Brain pericyte (primary cell): Measurements from ENCODE around the gene VSIG4.

Experiments
- DNase-seq: peaks from one replicate; pipeline ENCODE4 v3.0.0-alpha.2; 2012; ENCODE audit warnings: low read depth, low spot score

Gene VSIG4

GRCh38 chrX:66024092-66024467 lies 15.8 kb downstream of the VSIG4 start:
- DNase-seq, result no peak

- no peak for DNase-seq
Measured at GRCh38 chrX:66023385-66024091, 16.3 kb downstream of the VSIG4 start.

GRCh38 chrX:66022632-66023384 lies 17.1 kb downstream of the VSIG4 start:
- DNase-seq, result no peak

- DNase-seq, result no peak
Measured at GRCh38 chrX:66021765-66022631, 17.9 kb downstream of the VSIG4 start.

GRCh38 chrX:66021401-66021764 lies 18.5 kb downstream of the VSIG4 start:
- DNase-seq, result no peak

GRCh38 chrX:66020631-66021334 lies 19.1 kb downstream of the VSIG4 start:
- no peak for DNase-seq

- no peak for DNase-seq
Measured at GRCh38 chrX:66019974-66020373, 19.9 kb downstream of the VSIG4 start.

GRCh38 chrX:66019310-66019652 lies 20.6 kb downstream of the VSIG4 start:
- no peak for DNase-seq

- DNase-seq, result no peak
Measured at GRCh38 chrX:66018585-66019309, 21.1 kb downstream of the VSIG4 start.

- DNase-seq, result no peak
Measured at GRCh38 chrX:66017659-66018170, 22.2 kb downstream of the VSIG4 start.

- no peak for DNase-seq
Measured at GRCh38 chrX:66016905-66017658, 22.8 kb downstream of the VSIG4 start.

GRCh38 chrX:66015900-66016689 lies 23.8 kb downstream of the VSIG4 start:
- DNase-seq, result no peak

GRCh38 chrX:66015152-66015831 lies 24.6 kb downstream of the VSIG4 start:
- no peak for DNase-seq

GRCh38 chrX:66014556-66014955 lies 25.3 kb downstream of the VSIG4 start:
- no peak for DNase-seq

GRCh38 chrX:66014084-66014483 lies 25.8 kb downstream of the VSIG4 start:
- no peak for DNase-seq

GRCh38 chrX:66013194-66013816 lies 26.6 kb downstream of the VSIG4 start:
- no peak for DNase-seq

- DNase-seq, result no peak
Measured at GRCh38 chrX:66012094-66012534, 27.8 kb downstream of the VSIG4 start.

- no peak for DNase-seq
Measured at GRCh38 chrX:66009231-66009845, 30.5 kb downstream of the VSIG4 start.
